H9 (cell line): ENCODE results near the gene PPFIA4. TPM values are rescaled to one million over a fixed set of nuclear protein-coding genes. Genes with fewer than 3 reads are reported as not detected.

Experiments used
- DNase-seq: peaks from one replicate; pipeline ENCODE4 v3.0.0-alpha.2; 2017
- H2AFZ ChIP-seq: one replicate; pipeline ENCODE4 v1.6.1; 2013; ENCODE audit warnings: mild to moderate bottlenecking, low read length, control low read depth, moderate library complexity
- H2AK5ac ChIP-seq: 2 replicates; pipeline ENCODE4 v1.6.1; 2013; ENCODE audit warnings: low read length, control low read depth, mixed read lengths; ENCODE audit not compliant: insufficient read length
- H2BK120ac ChIP-seq: one replicate; pipeline ENCODE4 v1.6.1; 2013; ENCODE audit warnings: low read depth, mild to moderate bottlenecking, low read length, control low read depth, inconsistent platforms; ENCODE audit not compliant: poor library complexity, severe bottlenecking
- H2BK12ac ChIP-seq: 2 replicates; pipeline ENCODE4 v1.6.1; 2013; ENCODE audit warnings: low read length, control low read depth, mixed read lengths, low read depth; ENCODE audit not compliant: insufficient read length
- H2BK15ac ChIP-seq: 2 replicates; pipeline ENCODE4 v1.6.1; 2013; ENCODE audit warnings: low read depth, low read length, control low read depth
- H2BK20ac ChIP-seq: one replicate; pipeline ENCODE4 v1.6.1; 2013; ENCODE audit warnings: low read depth, mild to moderate bottlenecking, low read length, control low read depth, inconsistent platforms; ENCODE audit not compliant: poor library complexity, severe bottlenecking
- H2BK5ac ChIP-seq: 2 replicates; pipeline ENCODE4 v1.6.1; 2013; ENCODE audit warnings: low read length, control low read depth, mixed read lengths; ENCODE audit not compliant: insufficient read length
- H3K14ac ChIP-seq: 2 replicates; pipeline ENCODE4 v1.6.1; 2013; ENCODE audit warnings: low read length, control low read depth; ENCODE audit not compliant: insufficient read depth
- H3K18ac ChIP-seq: 2 replicates; pipeline ENCODE4 v1.6.1; 2013; ENCODE audit warnings: low read depth, mild to moderate bottlenecking, mixed read lengths, low read length, control low read depth; ENCODE audit not compliant: insufficient read length
- H3K23ac ChIP-seq: 2 replicates; pipeline ENCODE4 v1.6.1; 2013; ENCODE audit warnings: low read length, control low read depth, mixed read lengths, low read depth; ENCODE audit not compliant: insufficient read length
- H3K23me2 ChIP-seq: 2 replicates; pipeline ENCODE4 v1.6.1; 2013; ENCODE audit warnings: low read depth, mild to moderate bottlenecking, mixed read lengths, low read length, control low read depth; ENCODE audit not compliant: insufficient read length, poor library complexity, severe bottlenecking
- H3K27ac ChIP-seq: 2 replicates; pipeline ENCODE4 v1.5.1; 2013; ENCODE audit warnings: low read length, control low read depth, mixed read lengths, low read depth; ENCODE audit not compliant: insufficient read length
- H3K27me3 ChIP-seq: 2 replicates; pipeline ENCODE4 v1.6.1; 2013; ENCODE audit warnings: low read length, control low read depth, inconsistent platforms; ENCODE audit not compliant: insufficient read depth
- H3K4ac ChIP-seq: 2 replicates; pipeline ENCODE4 v1.6.1; 2013; ENCODE audit warnings: low read depth, mild to moderate bottlenecking, control low read depth, inconsistent platforms, low read length, moderate library complexity
- H3K4me1 ChIP-seq: 2 replicates; pipeline ENCODE4 v1.6.1; 2013; ENCODE audit warnings: low read length, control low read depth, inconsistent platforms; ENCODE audit not compliant: insufficient read depth
- H3K4me2 ChIP-seq: 2 replicates; pipeline ENCODE4 v1.6.1; 2013; ENCODE audit warnings: low read length, control low read depth, mixed read lengths; ENCODE audit not compliant: insufficient read length, insufficient read depth
- H3K56ac ChIP-seq: 2 replicates; pipeline ENCODE4 v1.6.1; 2013; ENCODE audit warnings: low read depth, mild to moderate bottlenecking, mixed read lengths, low read length, control low read depth; ENCODE audit not compliant: insufficient read length
- H3K79me1 ChIP-seq: 2 replicates; pipeline ENCODE4 v1.6.1; 2013; ENCODE audit warnings: low read depth, mild to moderate bottlenecking, moderate library complexity, low read length, control low read depth, inconsistent platforms; ENCODE audit not compliant: insufficient read depth, poor library complexity, severe bottlenecking
- H3K79me2 ChIP-seq: 2 replicates; pipeline ENCODE4 v1.6.1; 2013; ENCODE audit warnings: low read length, control low read depth, inconsistent platforms; ENCODE audit not compliant: insufficient read depth
- H3K9ac ChIP-seq: 2 replicates; pipeline ENCODE4 v1.6.1; 2013; ENCODE audit warnings: low read length, control low read depth, mixed read lengths; ENCODE audit not compliant: insufficient read length; ENCODE audit errors: extremely low read depth
- H3K9me3 ChIP-seq: one replicate; pipeline ENCODE4 v1.6.1; 2013; ENCODE audit warnings: low read depth, low read length, inconsistent platforms; ENCODE audit not compliant: control insufficient read depth
- H3T11ph ChIP-seq: one replicate; pipeline ENCODE4 v1.6.1; 2013; ENCODE audit warnings: mild to moderate bottlenecking, low read length, control low read depth, inconsistent platforms
- H4K20me1 ChIP-seq: one replicate; pipeline ENCODE4 v1.6.1; 2013; ENCODE audit not compliant: control insufficient read depth, insufficient read length, insufficient read depth
- H4K5ac ChIP-seq: 2 replicates; pipeline ENCODE4 v1.6.1; 2013; ENCODE audit warnings: low read depth, mild to moderate bottlenecking, mixed read lengths, low read length, control low read depth; ENCODE audit not compliant: insufficient read length
- H4K8ac ChIP-seq: replicated peaks from 2 replicates; pipeline ENCODE4 v1.6.1; 2013; ENCODE audit warnings: low read length, control low read depth, mixed read lengths, low read depth; ENCODE audit not compliant: insufficient read length
- H4K91ac ChIP-seq: 2 replicates; pipeline ENCODE4 v1.6.1; 2013; ENCODE audit warnings: low read depth, mild to moderate bottlenecking, moderate library complexity, mixed read lengths, low read length, control low read depth; ENCODE audit not compliant: insufficient read length
- H3K27ac Mint-ChIP-seq, 3 experiments: 2 replicates in 2 of 3; 3 replicates in 1 of 3; pipeline ENCODE4 v1.8.0; 2020 to 2021; ENCODE audit warnings: mixed read lengths in 3 of 3, mild to moderate bottlenecking in 1 of 3, moderate library complexity in 1 of 3
- H3K27me3 Mint-ChIP-seq: 2 replicates; pipeline ENCODE4 v1.8.0; 2021; ENCODE audit warnings: low read depth, mild to moderate bottlenecking, moderate library complexity, mixed read lengths
- H3K36me3 Mint-ChIP-seq, 3 experiments: 2 replicates in 2 of 3; 3 replicates in 1 of 3; pipeline ENCODE4 v1.8.0; 2020 to 2021; ENCODE audit warnings: low read depth in 3 of 3, mixed read lengths in 3 of 3; ENCODE audit not compliant: insufficient read depth in 1 of 3
- H3K4me1 Mint-ChIP-seq, 2 experiments: 2 replicates each; pipeline ENCODE4 v1.8.0; 2020; ENCODE audit warnings: mixed read lengths in 2 of 2
- H3K4me3 Mint-ChIP-seq, 2 experiments: 2 replicates in 1 of 2; 3 replicates in 1 of 2; pipeline ENCODE4 v1.8.0; 2020 to 2021; ENCODE audit warnings: mild to moderate bottlenecking in 2 of 2, mixed read lengths in 2 of 2, moderate library complexity in 1 of 2
- H3K9me3 Mint-ChIP-seq, 2 experiments: 2 replicates in 1 of 2; 3 replicates in 1 of 2; pipeline ENCODE4 v1.8.0; 2020; ENCODE audit warnings: mild to moderate bottlenecking in 2 of 2, mixed read lengths in 2 of 2, moderate library complexity in 1 of 2
- CTCF ChIP-seq: fragments of 200-600 bp; sonication (generic); conservative IDR thresholded peaks from 3 replicates; pipeline ENCODE4 v1.8.0; 2021; ENCODE audit warnings: antibody characterized with exemption, mild to moderate bottlenecking
- WGBS: extraction: QIAGEN DNeasy Blood & Tissue Kit; methylation state at CpG from one replicate; pipeline ENCODE4 v1.1.7; 2013; ENCODE audit warnings: missing lambda C conversion rate, low lambda C conversion rate, mixed read lengths; ENCODE audit not compliant: insufficient read length; ENCODE audit errors: extremely low coverage; 5-methylcytosine and 5-hydroxymethylcytosine counted together
- total RNA-seq: library from RNA; stranded (reverse); gene quantifications from 2 replicates; pipeline ENCODE4 v1.2.1, GENCODE V29; 2021

The PPFIA4 gene
- total RNA-seq, 1 experiment from 2014 or later: 3.9 TPM

DNA sequence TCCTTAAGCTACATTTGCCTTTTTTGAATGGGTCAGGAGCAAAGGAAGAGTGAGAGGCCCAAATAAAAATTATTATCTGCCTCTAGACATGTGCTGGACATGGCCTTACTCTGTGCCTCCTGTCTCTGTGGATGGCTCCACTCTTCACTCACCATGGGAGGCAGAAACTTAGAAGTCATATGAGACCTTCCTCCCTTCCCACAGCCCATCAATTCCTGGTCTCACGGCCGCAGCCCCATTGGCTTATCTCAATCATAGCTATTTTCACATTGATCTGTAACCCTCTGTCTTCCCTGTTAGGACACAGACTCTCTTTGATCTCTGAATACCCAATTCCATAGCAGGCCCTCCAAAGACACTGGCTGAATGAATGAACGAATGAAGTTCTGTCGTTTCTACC is 87.0 kb downstream of the PPFIA4 start:
- DNase-seq: no peak
- H4K5ac ChIP-seq: no peak overlapping the region
- no peaks in the 10 kb centered on the region for H4K20me1 ChIP-seq
- no peak for TF ChIP-seq CTCF
- no peaks in the 10 kb centered on the region for H3K4me1 ChIP-seq
- H2BK15ac ChIP-seq: no peak overlapping the region
- Mint-ChIP-seq H3K27me3 (peaks cover 45% of the 10 kb centered on the region), H3K9me3 (no peaks in the 10 kb centered on the region; a peak in 1 of 5 replicates), H3K27ac (no peak overlapping the region), H3K36me3 (no peaks in the 10 kb centered on the region), H3K4me3 (no peak overlapping the region), H3K4me1 (peaks cover 0 to 4% of the 10 kb centered on the region in 2 experiments; a peak in 1 of 4 replicates)
- H3K4ac ChIP-seq: no peak overlapping the region
- no peak overlapping the region for H3K4me2 ChIP-seq
- H4K8ac ChIP-seq: no peak overlapping the region
- no peaks in the 10 kb centered on the region for H3K23me2 ChIP-seq
- no peak overlapping the region for H3K23ac ChIP-seq
- WGBS: no CpG with 5 or more reads among the region's 4 CpGs
- no peaks in the 10 kb centered on the region for H3K79me2 ChIP-seq
- no peak overlapping the region for H2AFZ ChIP-seq
- no peak overlapping the region for H3T11ph ChIP-seq
- H2AK5ac ChIP-seq: no peak overlapping the region
- no peak overlapping the region for H2BK120ac ChIP-seq
- H3K27ac ChIP-seq: no peak overlapping the region
- no peak overlapping the region for H2BK12ac ChIP-seq
- no peak overlapping the region for H3K56ac ChIP-seq
- H3K18ac ChIP-seq: no peak overlapping the region
- no peaks in the 10 kb centered on the region for H3K27me3 ChIP-seq
- no peaks in the 10 kb centered on the region for H3K79me1 ChIP-seq
- H2BK5ac ChIP-seq: no peak overlapping the region
- no peak overlapping the region for H4K91ac ChIP-seq
- no peaks in the 10 kb centered on the region for H3K9me3 ChIP-seq
- H2BK20ac ChIP-seq: no peak overlapping the region
- H3K14ac ChIP-seq: no peak overlapping the region
- no peak overlapping the region for H3K9ac ChIP-seq
